Kidney (tissue), 14 donors: ENCODE measurements around the gene SCLT1. TPM values are rescaled to one million over a fixed set of nuclear protein-coding genes. Genes with fewer than 3 reads are reported as not detected.

Source experiments
- DNase-seq, 5 donors: peaks; one replicate each; pipeline ENCODE4 v3.0.0-alpha.2; 2013 to 2020
- FAIRE-seq: peaks from 2 replicates; lab custom pipeline; 2012; peaks lifted over from hg19 to GRCh38; lab: Jason Lieb, UNC
- H3K27ac ChIP-seq, 2 donors: one replicate each; pipeline ENCODE4 v1.7.0; 2013; ENCODE audit warnings: low read depth in 2 of 2, low read length in 2 of 2, inconsistent platforms in 1 of 2
- H3K27me3 ChIP-seq: one replicate; pipeline ENCODE4 v1.7.1; 2013; ENCODE audit warnings: low read length, inconsistent platforms; ENCODE audit not compliant: control insufficient read depth, insufficient read depth
- H3K36me3 ChIP-seq, 3 donors: one replicate each; pipeline versions ENCODE4 v1.7.0 to v1.7.1; 2013; ENCODE audit warnings: low read length in 3 of 3, control low read depth in 1 of 3, inconsistent platforms in 1 of 3; ENCODE audit not compliant: insufficient read depth in 3 of 3, control insufficient read depth in 2 of 3
- H3K4me1 ChIP-seq, 3 donors: one replicate each; pipeline versions ENCODE4 v1.7.0 to v1.7.1; 2013; ENCODE audit warnings: low read length in 3 of 3, inconsistent platforms in 1 of 3, low read depth in 1 of 3; ENCODE audit not compliant: control insufficient read depth in 2 of 3, insufficient read depth in 2 of 3
- H3K4me3 ChIP-seq, 3 donors: one replicate each; pipeline versions ENCODE4 v1.7.0 to v1.8.1; 2013; ENCODE audit warnings: low read length in 3 of 3, control low read depth in 1 of 3, inconsistent platforms in 1 of 3
- H3K9ac ChIP-seq, 3 donors: one replicate each; pipeline versions ENCODE4 v1.7.0 to v1.7.1; 2013; ENCODE audit warnings: low read length in 3 of 3, control low read depth in 1 of 3, inconsistent platforms in 1 of 3
- H3K9me3 ChIP-seq, 3 donors: one replicate each; pipeline versions ENCODE4 v1.7.0 to v1.7.1; 2013; ENCODE audit warnings: low read length in 3 of 3, control low read depth in 1 of 3, inconsistent platforms in 1 of 3; ENCODE audit not compliant: control insufficient read depth in 2 of 3, insufficient read depth in 1 of 3
- intact Hi-C: fragments of 100-400 bp; cut with DNase I; formaldehyde crosslinking; loops from one replicate; pipeline ENCODE4 v1.11.1; 2022
- polyA plus RNA-seq: library from polyadenylated mRNA; stranded (reverse); fragments of 350-450 nt; fragmentation: Illumina TruSeq; extraction: RNeasy Lipid Tissue Mini Kit (QIAGEN cat#74804); gene quantifications from one replicate; pipeline ENCODE4 v1.2.3, GENCODE V29; 2014; ENCODE audit warnings: low read depth, low replicate concordance; ENCODE audit not compliant: insufficient read depth
- total RNA-seq: library from RNA; stranded (reverse); fragmentation: NEBNext Ultra II Directional; extraction: Animal tissue kit (Norgen Biotek cat#: 25700); gene quantifications from one replicate; pipeline ENCODE4 v1.2.1, GENCODE V29; 2021
- TF ChIP-seq, protein P1 (sequence below): IDR thresholded peaks from 3 replicates; pipeline ENCODE4 v1.5.1; 2012; ENCODE audit warnings: mild to moderate bottlenecking, moderate library complexity, borderline replicate concordance; ENCODE audit not compliant: insufficient read depth; ENCODE audit errors: extremely low read depth
- donor health status: control.
- donor health status: control.
- donor health status: control.
- donor health status: control.
- donor health status: control.
- donor health status: DM: yes; HTN: yes; CAD: no.
- donor health status: Normal renal cell carcinoma (clear cell type).

The SCLT1 gene
- total and polyA plus RNA-seq, 2 donors from 2014 or later, result 3.0 to 16.0 TPM

DNA sequence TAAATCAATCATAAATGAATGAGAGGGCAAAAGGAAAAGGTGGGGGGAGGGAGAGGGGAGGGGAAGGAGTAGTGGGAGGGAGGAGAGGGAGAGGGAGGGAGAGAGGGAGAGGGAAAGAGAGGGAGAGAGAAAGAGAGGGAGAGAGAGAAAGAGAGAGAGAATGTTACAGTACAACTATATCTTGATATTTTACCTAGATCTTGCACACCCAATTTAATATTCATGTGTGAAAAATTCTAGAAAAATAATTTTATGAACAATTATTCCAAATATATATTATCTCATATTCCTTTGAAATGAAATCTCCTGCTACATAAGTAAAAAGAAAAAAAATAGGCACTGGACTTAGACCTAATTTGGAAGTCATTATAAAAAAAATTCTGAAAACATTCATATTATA lies 120.0 kb downstream of the SCLT1 start:
- Histone ChIP-seq H3K27me3 (no peaks in the 10 kb centered on the region), H3K27ac (no peak overlapping the region), H3K4me1 (peaks cover 0 to 2% (median 0%) of the 10 kb centered on the region in 3 donors), H3K9me3 (no peaks in the 10 kb centered on the region), H3K36me3 (no peaks in the 10 kb centered on the region), H3K9ac (no peak overlapping the region), H3K4me3 (no peak overlapping the region)
- DNase-seq, result no peak
- intact Hi-C loops, result no loop called here
- FAIRE-seq, result peak; percentile 90
- TF ChIP-seq, protein P1, sequence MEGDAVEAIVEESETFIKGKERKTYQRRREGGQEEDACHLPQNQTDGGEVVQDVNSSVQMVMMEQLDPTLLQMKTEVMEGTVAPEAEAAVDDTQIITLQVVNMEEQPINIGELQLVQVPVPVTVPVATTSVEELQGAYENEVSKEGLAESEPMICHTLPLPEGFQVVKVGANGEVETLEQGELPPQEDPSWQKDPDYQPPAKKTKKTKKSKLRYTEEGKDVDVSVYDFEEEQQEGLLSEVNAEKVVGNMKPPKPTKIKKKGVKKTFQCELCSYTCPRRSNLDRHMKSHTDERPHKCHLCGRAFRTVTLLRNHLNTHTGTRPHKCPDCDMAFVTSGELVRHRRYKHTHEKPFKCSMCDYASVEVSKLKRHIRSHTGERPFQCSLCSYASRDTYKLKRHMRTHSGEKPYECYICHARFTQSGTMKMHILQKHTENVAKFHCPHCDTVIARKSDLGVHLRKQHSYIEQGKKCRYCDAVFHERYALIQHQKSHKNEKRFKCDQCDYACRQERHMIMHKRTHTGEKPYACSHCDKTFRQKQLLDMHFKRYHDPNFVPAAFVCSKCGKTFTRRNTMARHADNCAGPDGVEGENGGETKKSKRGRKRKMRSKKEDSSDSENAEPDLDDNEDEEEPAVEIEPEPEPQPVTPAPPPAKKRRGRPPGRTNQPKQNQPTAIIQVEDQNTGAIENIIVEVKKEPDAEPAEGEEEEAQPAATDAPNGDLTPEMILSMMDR, result no peak

DNA sequence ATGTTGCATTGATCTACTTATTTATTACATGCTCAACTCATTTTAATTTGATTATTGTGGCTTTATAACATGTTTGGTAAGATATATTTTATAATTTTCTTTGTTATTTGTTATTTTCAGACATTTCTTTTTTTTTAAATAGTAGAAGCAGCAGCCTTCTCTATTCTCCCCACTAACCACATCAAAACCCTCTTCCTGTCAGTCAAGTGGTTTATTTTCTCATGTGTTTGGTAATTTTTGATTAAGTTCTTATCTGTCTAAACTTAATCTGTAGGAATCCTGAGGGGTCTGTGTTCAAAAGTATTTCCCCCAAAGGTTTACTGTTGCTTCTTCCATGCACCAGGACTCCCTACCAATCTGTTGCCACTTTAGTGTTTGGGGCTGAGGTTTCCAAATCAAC lies 131.9 kb downstream of the SCLT1 start:
- no peak for DNase-seq
- Histone ChIP-seq H3K9me3 (no peaks in the 10 kb centered on the region), H3K4me1 (no peaks in the 10 kb centered on the region), H3K27me3 (no peaks in the 10 kb centered on the region), H3K27ac (no peak overlapping the region), H3K9ac (no peak overlapping the region), H3K36me3 (no peaks in the 10 kb centered on the region), H3K4me3 (no peak overlapping the region)
- TF ChIP-seq, protein P1, result no peak
- no peak for FAIRE-seq
- intact Hi-C loops, result no loop called here

DNA sequence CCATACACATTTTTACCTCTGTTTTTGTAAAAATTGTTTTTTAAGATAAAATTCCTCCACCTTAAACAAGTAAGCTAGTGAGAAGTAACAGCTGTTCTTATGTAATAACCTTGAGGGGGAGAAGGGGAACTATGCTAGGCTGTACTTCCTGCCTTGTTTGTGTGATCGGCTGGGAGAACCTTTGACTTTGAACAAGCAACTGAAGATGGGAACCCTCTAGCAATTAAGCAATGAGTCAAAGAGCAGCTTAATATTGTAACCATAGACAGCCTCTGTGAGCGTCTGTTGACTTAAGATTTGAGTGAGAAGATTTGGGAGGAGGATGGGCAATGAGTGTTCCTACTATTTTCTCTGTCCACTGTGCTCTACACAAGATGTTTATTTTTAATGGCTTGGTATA lies 135.1 kb downstream of the SCLT1 start:
- DNase-seq (peak in 2 of 5 donors; percentile 6 to 24), FAIRE-seq (no peak)
- intact Hi-C loops, result no loop called here
- no peaks in the 10 kb centered on the region for H3K27me3 ChIP-seq
- no peaks in the 10 kb centered on the region for H3K4me1 ChIP-seq
- no peaks in the 10 kb centered on the region for H3K9me3 ChIP-seq
- no peak overlapping the region for H3K9ac ChIP-seq
- TF ChIP-seq, protein P1, result no peak
- H3K36me3 ChIP-seq, result no peaks in the 10 kb centered on the region
- H3K4me3 ChIP-seq, result no peak overlapping the region
- H3K27ac ChIP-seq, result no peak overlapping the region

GRCh38 chr4:128957459-128957858 lies 135.9 kb downstream of the SCLT1 start:
- Histone ChIP-seq H3K36me3 (no peaks in the 10 kb centered on the region), H3K4me1 (no peaks in the 10 kb centered on the region), H3K27ac (no peak overlapping the region), H3K27me3 (no peaks in the 10 kb centered on the region), H3K9me3 (no peaks in the 10 kb centered on the region), H3K4me3 (no peak overlapping the region), H3K9ac (no peak overlapping the region)
- DNase-seq, result no peak
- TF ChIP-seq, protein P1, result no peak
- FAIRE-seq, result no peak
- intact Hi-C loops, result no loop called here
